Hepatocyte (in vitro differentiated cells): ENCODE results near the gene KRTAP5-6.

Experiments
- CTCF ChIP-seq: fragments of 200-600 bp; sonication (generic); IDR thresholded peaks from 2 replicates; pipeline ENCODE4 v1.5.1; 2016; ENCODE audit warnings: antibody characterized with exemption, mild to moderate bottlenecking; ENCODE audit not compliant: poor library complexity
- EZH2 ChIP-seq: fragments of 200-600 bp; sonication (generic); IDR thresholded peaks from 2 replicates; pipeline ENCODE4 v1.6.1; 2016; ENCODE audit warnings: antibody characterized with exemption, mild to moderate bottlenecking, borderline replicate concordance
- EZH2phosphoT487 ChIP-seq: fragments of 200-600 bp; sonication (generic); IDR thresholded peaks from one replicate; pipeline ENCODE4 v1.6.1; 2018; ENCODE audit warnings: antibody characterized with exemption, mild to moderate bottlenecking, low read depth, moderate library complexity; ENCODE audit not compliant: unreplicated experiment, severe bottlenecking

- no peak for TF ChIP-seq EZH2
- TF ChIP-seq CTCF, result no peak
- TF ChIP-seq EZH2phosphoT487, result no peak
Observed at GRCh38 chr11:1667121-1667850, 29.7 kb upstream of the KRTAP5-6 start.
